Measurements from ENCODE around the gene CDC37.
A peak's percentile ranks its signal among the peaks of the same experiment; 100 is the strongest.
"Not testable (repeated sequence)": the region's sequence is repeated elsewhere in the genome, so short reads cannot be mapped to it uniquely, and the experiment has no call there.

The CDC37 gene

GRCh38 chr19:10419646-10420443, 16.5 kb upstream of the CDC37 start:
- peak; percentile 89 for DNase-seq

- DNase-seq = no peak
These were observed 15.9 kb upstream of the CDC37 start for GRCh38 chr19:10419200-10419645.

GRCh38 chr19:10418485-10419199, 15.3 kb upstream of the CDC37 start:
- DNase-seq = peak; percentile 30

GRCh38 chr19:10418235-10418484, 14.8 kb upstream of the CDC37 start:
- no peak for DNase-seq

GRCh38 chr19:10417541-10418234, 14.3 kb upstream of the CDC37 start:
- peak; percentile 12 for DNase-seq

- peak; percentile 45 for DNase-seq
These were observed 13.3 kb upstream of the CDC37 start for GRCh38 chr19:10416380-10417257.

- no peak for DNase-seq
These were observed 12.7 kb upstream of the CDC37 start for GRCh38 chr19:10416083-10416379.

GRCh38 chr19:10412257-10412977, 9.1 kb upstream of the CDC37 start:
- DNase-seq = no peak

GRCh38 chr19:10411224-10411623, 7.9 kb upstream of the CDC37 start:
- not testable (repeated sequence) for DNase-seq

- DNase-seq = no peak
These were observed 5.4 kb upstream of the CDC37 start for GRCh38 chr19:10408511-10409283.

- no peak for DNase-seq
These were observed 3.8 kb upstream of the CDC37 start for GRCh38 chr19:10407096-10407495.

- DNase-seq = no peak
These were observed 2.8 kb upstream of the CDC37 start for GRCh38 chr19:10406191-10406590.

GRCh38 chr19:10404888-10405820, 1.8 kb upstream of the CDC37 start:
- no peak for DNase-seq

GRCh38 chr19:10402441-10403038, 802 bp downstream of the CDC37 start:
- DNase-seq = peak; percentile 17

GRCh38 chr19:10399878-10400277, 3.5 kb downstream of the CDC37 start:
- DNase-seq = no peak

GRCh38 chr19:10399340-10399739, 4.0 kb downstream of the CDC37 start:
- DNase-seq = not testable (repeated sequence)

GRCh38 chr19:10398819-10399218, 4.5 kb downstream of the CDC37 start:
- DNase-seq = no peak

- DNase-seq = no peak
These were observed 7.4 kb downstream of the CDC37 start for GRCh38 chr19:10395917-10396316.

- DNase-seq = no peak
These were observed 7.9 kb downstream of the CDC37 start for GRCh38 chr19:10395436-10395835.

GRCh38 chr19:10395003-10395402, 8.3 kb downstream of the CDC37 start:
- no peak for DNase-seq

All from COR-L47 (cell line).